Neural cell (in vitro differentiated cells): ENCODE results near the gene LMO1. TPM values are rescaled to one million over a fixed set of nuclear protein-coding genes. Genes with fewer than 3 reads are reported as not detected.

Experiments used
- H2AFZ ChIP-seq: fragments of 200-600, 300-800 bp; sonication (generic), shearing (Covaris generic); 2 replicates; pipeline ENCODE4 v1.6.0; 2014; ENCODE audit warnings: low read depth, mild to moderate bottlenecking, antibody characterized with exemption, low read length, moderate library complexity
- H3F3A ChIP-seq: fragments of 200-600 bp; shearing (Covaris generic); 2 replicates; pipeline ENCODE4 v1.6.1; 2016; ENCODE audit warnings: mild to moderate bottlenecking, moderate library complexity, mixed read lengths, antibody characterized with exemption, low read length; ENCODE audit not compliant: insufficient read depth, poor library complexity, severe bottlenecking
- H3K27ac ChIP-seq: fragments of 200-600, 300-800 bp; sonication (generic), shearing (Covaris generic); 2 replicates; pipeline ENCODE4 v1.5.1; 2014; ENCODE audit warnings: mild to moderate bottlenecking, low read length, moderate library complexity
- H3K27me3 ChIP-seq: fragments of 300-800, 200-600 bp; sonication (generic), shearing (Covaris generic); 2 replicates; pipeline ENCODE4 v1.6.0; 2014; ENCODE audit warnings: mild to moderate bottlenecking, low read depth, low read length, moderate library complexity; ENCODE audit not compliant: insufficient read depth
- H3K36me3 ChIP-seq: fragments of 300-800, 200-600 bp; sonication (generic), shearing (Covaris generic); 2 replicates; pipeline ENCODE4 v1.5.1; 2014; ENCODE audit warnings: mild to moderate bottlenecking, antibody characterized with exemption, low read length, moderate library complexity; ENCODE audit not compliant: insufficient read depth
- H3K4me2 ChIP-seq: fragments of 300-800, 200-600 bp; sonication (generic), shearing (Covaris generic); 2 replicates; pipeline ENCODE4 v1.6.0; 2014; ENCODE audit warnings: mild to moderate bottlenecking, low read length
- H3K4me3 ChIP-seq: fragments of 300-800, 200-600 bp; sonication (generic), shearing (Covaris generic); 2 replicates; pipeline ENCODE4 v1.5.1; 2014; ENCODE audit warnings: mild to moderate bottlenecking, low read length, moderate library complexity
- H3K79me2 ChIP-seq: fragments of 200-600 bp; shearing (Covaris generic); replicated peaks from 2 replicates; pipeline ENCODE4 v1.6.0; 2014; ENCODE audit warnings: mild to moderate bottlenecking, low read length, moderate library complexity; ENCODE audit not compliant: insufficient read depth
- H3K9ac ChIP-seq: fragments of 300-800, 200-600 bp; sonication (generic), shearing (Covaris generic); 2 replicates; pipeline ENCODE4 v1.6.1; 2016; ENCODE audit warnings: mild to moderate bottlenecking, low read length, mixed read lengths
- H3K9me2 ChIP-seq: fragments of 200-600 bp; shearing (Covaris generic); 2 replicates; pipeline ENCODE4 v1.6.1; 2016; ENCODE audit warnings: mild to moderate bottlenecking, low read length, mixed read lengths; ENCODE audit not compliant: insufficient read depth
- H3K9me3 ChIP-seq: fragments of 200-600, 300-800 bp; sonication (generic), shearing (Covaris generic); 2 replicates; pipeline ENCODE4 v1.6.1; 2016; ENCODE audit warnings: mild to moderate bottlenecking, mixed run types, low read length, moderate library complexity, mixed read lengths
- H4K20me1 ChIP-seq: fragments of 200-600 bp; shearing (Covaris generic); 2 replicates; pipeline ENCODE4 v1.6.1; 2016; ENCODE audit warnings: mild to moderate bottlenecking, mixed run types; ENCODE audit not compliant: insufficient read depth
- EP300 ChIP-seq: fragments of 450-650 bp; conservative IDR thresholded peaks from 2 replicates; pipeline ENCODE4 v1.6.1; 2014; ENCODE audit warnings: antibody characterized with exemption, mild to moderate bottlenecking, moderate library complexity; ENCODE audit not compliant: poor library complexity, severe bottlenecking
- EZH2 ChIP-seq: fragments of 200-600, 300-800 bp; shearing (Covaris generic), sonication (generic); IDR thresholded peaks from 2 replicates; pipeline ENCODE4 v1.6.1; 2014; ENCODE audit warnings: antibody characterized with exemption, low read length, borderline replicate concordance, mild to moderate bottlenecking; ENCODE audit not compliant: insufficient read depth, poor library complexity, severe bottlenecking
- MXI1 ChIP-seq: fragments of 450-650 bp; conservative IDR thresholded peaks from 2 replicates; pipeline ENCODE4 v1.6.1; 2014; ENCODE audit warnings: antibody characterized with exemption, mild to moderate bottlenecking; ENCODE audit not compliant: poor library complexity, severe bottlenecking
- POLR2AphosphoS5 ChIP-seq: IDR thresholded peaks from 2 replicates; pipeline ENCODE4 v1.6.1; 2012
- RAD21 ChIP-seq: fragments of 450-650 bp; conservative IDR thresholded peaks from 2 replicates; pipeline ENCODE4 v1.6.1; 2014; ENCODE audit warnings: antibody characterized with exemption, mild to moderate bottlenecking, moderate library complexity
- SMC3 ChIP-seq: fragments of 450-650 bp; conservative IDR thresholded peaks from 2 replicates; pipeline ENCODE4 v1.6.1; 2014; ENCODE audit warnings: antibody characterized with exemption, mild to moderate bottlenecking, moderate library complexity; ENCODE audit not compliant: poor library complexity
- TAF1 ChIP-seq: IDR thresholded peaks from 2 replicates; pipeline ENCODE4 v1.6.1; 2012; ENCODE audit warnings: low read depth
- polyA plus RNA-seq: library from polyadenylated mRNA; depleted of rRNA; stranded (reverse); fragments of >200 nt; gene quantifications from 2 replicates; pipeline ENCODE4 v1.2.3, GENCODE V29; 2014
- TF ChIP-seq, protein P1 (sequence below): IDR thresholded peaks from 2 replicates; pipeline ENCODE4 v1.6.1; 2012; ENCODE audit warnings: borderline replicate concordance
- TF ChIP-seq, protein P2 (sequence below): fragments of 450-650 bp; IDR thresholded peaks from 2 replicates; pipeline ENCODE4 v1.5.1; 2014; ENCODE audit warnings: antibody characterized with exemption, mild to moderate bottlenecking, moderate library complexity; ENCODE audit not compliant: poor library complexity, severe bottlenecking

The LMO1 gene
- polyA plus RNA-seq, 1 donor from 2014 or later = 4.4 TPM

DNA sequence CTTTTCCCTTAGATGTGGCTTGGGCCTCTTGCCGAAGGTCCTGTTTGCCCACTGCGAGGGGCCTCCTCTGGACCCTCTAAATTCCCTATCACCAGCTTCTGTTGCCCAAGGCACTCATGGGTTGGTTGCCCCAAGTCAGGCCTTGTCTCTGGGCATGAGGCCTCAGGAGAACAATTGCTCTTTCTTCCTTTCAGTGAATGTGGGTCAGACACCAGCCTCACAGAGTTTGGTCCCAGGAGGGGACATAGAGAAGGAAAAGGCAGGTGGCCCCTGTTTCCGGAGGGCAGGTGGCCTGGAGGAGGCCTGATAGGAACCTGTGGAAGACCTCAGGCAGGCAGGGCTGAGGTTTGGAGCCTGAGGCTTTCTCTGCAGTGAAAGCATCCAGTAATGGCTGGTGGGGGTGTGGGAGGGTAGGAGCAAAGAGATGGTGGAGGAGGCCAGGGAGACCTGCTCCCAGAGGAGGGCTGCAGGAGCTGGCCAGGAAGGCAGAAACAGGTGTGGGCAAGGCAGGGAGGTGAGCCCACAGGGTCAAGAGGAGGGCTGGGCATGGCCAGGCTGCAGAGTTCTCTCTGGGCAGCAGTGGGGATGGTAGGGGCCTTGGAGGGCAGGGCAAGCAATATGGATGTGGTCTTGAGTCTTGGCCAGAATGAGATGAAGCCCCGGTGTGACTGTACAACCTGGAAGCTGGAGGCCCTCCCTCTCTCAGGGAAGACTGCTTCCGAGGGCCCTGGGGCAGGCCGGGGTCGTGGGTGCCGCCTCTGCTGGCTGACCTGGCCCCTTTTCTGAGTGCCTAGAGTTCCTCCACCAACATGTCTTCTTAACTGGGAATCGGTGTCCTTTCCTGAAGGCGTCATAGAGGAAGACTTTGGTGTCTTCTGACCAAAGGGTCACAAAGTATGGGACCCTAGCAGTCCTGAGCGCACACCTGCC, 28.0 kb upstream of the LMO1 start:
- Histone ChIP-seq H3K9me3 (no peaks in the 10 kb centered on the region), H3K4me3 (no peak overlapping the region), H3K27me3 (no peaks in the 10 kb centered on the region), H4K20me1 (no peaks in the 10 kb centered on the region), H2AFZ (no peak overlapping the region), H3K9ac (no peak overlapping the region), H3K79me2 (no peaks in the 10 kb centered on the region), H3K27ac (no peak overlapping the region), H3K9me2 (no peaks in the 10 kb centered on the region), H3F3A (no peaks in the 10 kb centered on the region), H3K36me3 (no peaks in the 10 kb centered on the region), H3K4me2 (no peak overlapping the region)
- TF ChIP-seq POLR2AphosphoS5 (no peak), EP300 (no peak), SMC3 (no peak)

DNA sequence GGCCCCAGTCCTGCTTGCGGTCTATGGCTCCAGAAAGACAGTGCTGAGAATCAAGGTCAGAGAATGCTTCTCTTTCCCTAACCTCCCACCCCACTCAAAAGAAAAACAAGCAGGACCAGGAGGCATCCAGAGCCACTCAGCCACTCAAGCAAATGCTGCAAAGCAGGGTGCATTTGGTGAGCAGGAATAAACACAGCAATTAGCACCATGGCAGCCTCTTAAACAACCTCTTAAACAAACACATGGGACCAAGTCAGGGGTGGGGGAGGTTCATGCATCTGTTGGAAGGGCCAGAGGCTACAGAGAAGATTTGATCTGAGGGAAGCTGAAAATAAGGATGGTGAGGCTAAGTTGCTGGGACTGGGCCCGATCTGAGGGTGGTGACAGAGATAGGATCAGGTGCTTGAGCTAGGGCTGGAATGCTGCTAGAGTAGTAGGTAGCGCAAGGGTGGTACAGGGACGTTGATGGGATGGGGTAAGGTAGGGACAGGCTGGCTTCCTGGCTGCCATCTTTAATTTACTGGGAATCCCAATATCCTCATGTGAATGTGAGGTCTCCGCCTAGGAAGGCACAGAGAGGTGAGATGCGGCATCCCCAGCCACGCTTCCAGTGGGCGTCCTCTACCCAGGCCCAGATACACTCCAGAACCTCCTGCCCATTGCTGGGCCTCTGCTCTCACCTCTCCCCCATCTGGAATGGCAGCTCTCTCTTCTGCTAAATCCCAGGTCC, 26.6 kb upstream of the LMO1 start:
- no peak overlapping the region for H3K4me2 ChIP-seq
- no peak overlapping the region for H3K27ac ChIP-seq
- no peaks in the 10 kb centered on the region for H3K9me3 ChIP-seq
- H3K79me2 ChIP-seq = no peaks in the 10 kb centered on the region
- no peaks in the 10 kb centered on the region for H3K9me2 ChIP-seq
- H2AFZ ChIP-seq = no peak overlapping the region
- H4K20me1 ChIP-seq = no peaks in the 10 kb centered on the region
- no peak overlapping the region for H3K9ac ChIP-seq
- no peaks in the 10 kb centered on the region for H3K27me3 ChIP-seq
- no peaks in the 10 kb centered on the region for H3K36me3 ChIP-seq
- TF ChIP-seq RAD21 = no peak
- TF ChIP-seq, protein P1, sequence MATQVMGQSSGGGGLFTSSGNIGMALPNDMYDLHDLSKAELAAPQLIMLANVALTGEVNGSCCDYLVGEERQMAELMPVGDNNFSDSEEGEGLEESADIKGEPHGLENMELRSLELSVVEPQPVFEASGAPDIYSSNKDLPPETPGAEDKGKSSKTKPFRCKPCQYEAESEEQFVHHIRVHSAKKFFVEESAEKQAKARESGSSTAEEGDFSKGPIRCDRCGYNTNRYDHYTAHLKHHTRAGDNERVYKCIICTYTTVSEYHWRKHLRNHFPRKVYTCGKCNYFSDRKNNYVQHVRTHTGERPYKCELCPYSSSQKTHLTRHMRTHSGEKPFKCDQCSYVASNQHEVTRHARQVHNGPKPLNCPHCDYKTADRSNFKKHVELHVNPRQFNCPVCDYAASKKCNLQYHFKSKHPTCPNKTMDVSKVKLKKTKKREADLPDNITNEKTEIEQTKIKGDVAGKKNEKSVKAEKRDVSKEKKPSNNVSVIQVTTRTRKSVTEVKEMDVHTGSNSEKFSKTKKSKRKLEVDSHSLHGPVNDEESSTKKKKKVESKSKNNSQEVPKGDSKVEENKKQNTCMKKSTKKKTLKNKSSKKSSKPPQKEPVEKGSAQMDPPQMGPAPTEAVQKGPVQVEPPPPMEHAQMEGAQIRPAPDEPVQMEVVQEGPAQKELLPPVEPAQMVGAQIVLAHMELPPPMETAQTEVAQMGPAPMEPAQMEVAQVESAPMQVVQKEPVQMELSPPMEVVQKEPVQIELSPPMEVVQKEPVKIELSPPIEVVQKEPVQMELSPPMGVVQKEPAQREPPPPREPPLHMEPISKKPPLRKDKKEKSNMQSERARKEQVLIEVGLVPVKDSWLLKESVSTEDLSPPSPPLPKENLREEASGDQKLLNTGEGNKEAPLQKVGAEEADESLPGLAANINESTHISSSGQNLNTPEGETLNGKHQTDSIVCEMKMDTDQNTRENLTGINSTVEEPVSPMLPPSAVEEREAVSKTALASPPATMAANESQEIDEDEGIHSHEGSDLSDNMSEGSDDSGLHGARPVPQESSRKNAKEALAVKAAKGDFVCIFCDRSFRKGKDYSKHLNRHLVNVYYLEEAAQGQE = no peak
- TF ChIP-seq POLR2AphosphoS5 = peak; percentile 25
- H3F3A ChIP-seq = no peaks in the 10 kb centered on the region
- no peak overlapping the region for H3K4me3 ChIP-seq

DNA sequence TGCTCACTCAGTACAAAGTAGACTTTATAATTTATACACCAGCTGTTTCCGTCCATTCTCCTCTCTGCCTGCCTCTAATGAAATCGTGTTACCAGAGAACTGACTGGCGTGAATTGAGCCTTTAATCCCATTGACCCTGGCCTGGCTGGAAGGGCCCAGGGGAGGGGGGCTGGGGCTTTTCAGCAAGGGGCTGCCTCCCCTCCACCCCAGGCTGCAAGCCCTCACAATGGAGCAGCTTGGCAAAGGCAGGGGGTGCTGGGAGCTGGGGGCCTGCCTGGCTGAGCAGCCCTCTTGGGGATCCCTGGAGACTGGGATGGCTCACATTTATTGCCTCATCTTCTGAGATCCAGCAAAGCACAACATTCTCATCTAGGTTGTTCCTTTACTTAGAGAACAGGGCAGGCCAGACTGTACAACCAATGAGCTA, 25.8 kb upstream of the LMO1 start:
- Histone ChIP-seq H2AFZ (peak overlapping the region; percentile 7), H3K36me3 (no peaks in the 10 kb centered on the region), H3K4me2 (no peak overlapping the region), H3F3A (no peaks in the 10 kb centered on the region), H3K79me2 (no peaks in the 10 kb centered on the region), H3K9me3 (no peaks in the 10 kb centered on the region), H3K27ac (no peak overlapping the region), H3K27me3 (no peaks in the 10 kb centered on the region), H3K9me2 (no peaks in the 10 kb centered on the region), H3K4me3 (no peak overlapping the region), H4K20me1 (no peaks in the 10 kb centered on the region), H3K9ac (no peak overlapping the region)
- TF ChIP-seq RAD21 (no peak), EP300 (no peak), MXI1 (no peak), TAF1 (no peak), SMC3 (no peak), EZH2 (no peak), POLR2AphosphoS5 (no peak)
- TF ChIP-seq, protein P2, sequence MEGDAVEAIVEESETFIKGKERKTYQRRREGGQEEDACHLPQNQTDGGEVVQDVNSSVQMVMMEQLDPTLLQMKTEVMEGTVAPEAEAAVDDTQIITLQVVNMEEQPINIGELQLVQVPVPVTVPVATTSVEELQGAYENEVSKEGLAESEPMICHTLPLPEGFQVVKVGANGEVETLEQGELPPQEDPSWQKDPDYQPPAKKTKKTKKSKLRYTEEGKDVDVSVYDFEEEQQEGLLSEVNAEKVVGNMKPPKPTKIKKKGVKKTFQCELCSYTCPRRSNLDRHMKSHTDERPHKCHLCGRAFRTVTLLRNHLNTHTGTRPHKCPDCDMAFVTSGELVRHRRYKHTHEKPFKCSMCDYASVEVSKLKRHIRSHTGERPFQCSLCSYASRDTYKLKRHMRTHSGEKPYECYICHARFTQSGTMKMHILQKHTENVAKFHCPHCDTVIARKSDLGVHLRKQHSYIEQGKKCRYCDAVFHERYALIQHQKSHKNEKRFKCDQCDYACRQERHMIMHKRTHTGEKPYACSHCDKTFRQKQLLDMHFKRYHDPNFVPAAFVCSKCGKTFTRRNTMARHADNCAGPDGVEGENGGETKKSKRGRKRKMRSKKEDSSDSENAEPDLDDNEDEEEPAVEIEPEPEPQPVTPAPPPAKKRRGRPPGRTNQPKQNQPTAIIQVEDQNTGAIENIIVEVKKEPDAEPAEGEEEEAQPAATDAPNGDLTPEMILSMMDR = no peak
- TF ChIP-seq, protein P1 = no peak
